Erythroblast (primary cell): Measurements from ENCODE around the gene STAT3.
A peak's percentile ranks its signal among the peaks of the same experiment; 100 is the strongest.

Source experiments
- DNase-seq, 2 experiments: peaks; one replicate each; lab custom pipeline; 2025; lab: John Stamatoyannopoulos, UW
- GATA1 ChIP-seq: IDR thresholded peaks from 2 replicates; pipeline ENCODE4 v1.6.1; 2011; ENCODE audit warnings: low read depth, mild to moderate bottlenecking, control low read depth, low read length, moderate library complexity
- POLR2A ChIP-seq: IDR thresholded peaks from 2 replicates; pipeline ENCODE4 v1.6.1; 2011; ENCODE audit warnings: mild to moderate bottlenecking, low read length

STAT3 gene

GRCh38 chr17:42362245-42362961, 25.8 kb downstream of the STAT3 start:
- DNase-seq: no peak
- no peak for TF ChIP-seq GATA1
- no peak for TF ChIP-seq POLR2A

GRCh38 chr17:42361781-42362186, 26.5 kb downstream of the STAT3 start:
- TF ChIP-seq GATA1 (no peak), POLR2A (no peak)
- no peak for DNase-seq

GRCh38 chr17:42360388-42360787, 27.9 kb downstream of the STAT3 start:
- peak in 1 of 2 experiments; percentile 16 for DNase-seq

GRCh38 chr17:42359133-42359532, 29.1 kb downstream of the STAT3 start:
- DNase-seq: no peak
- TF ChIP-seq POLR2A: no peak
- no peak for TF ChIP-seq GATA1

GRCh38 chr17:42358434-42358833, 29.8 kb downstream of the STAT3 start:
- DNase-seq: no peak
- TF ChIP-seq GATA1: no peak

GRCh38 chr17:42354956-42355843, 33.0 kb downstream of the STAT3 start:
- no peak for TF ChIP-seq POLR2A
- no peak for TF ChIP-seq GATA1
- no peak for DNase-seq

- TF ChIP-seq POLR2A (no peak), GATA1 (no peak)
- DNase-seq: no peak
These were observed 40.1 kb downstream of the STAT3 start for GRCh38 chr17:42348104-42348503.

- no peak for DNase-seq
- TF ChIP-seq POLR2A: no peak
- no peak for TF ChIP-seq GATA1
These were observed 40.6 kb downstream of the STAT3 start for GRCh38 chr17:42347606-42348005.

GRCh38 chr17:42347198-42347597, 41.0 kb downstream of the STAT3 start:
- DNase-seq: peak in 1 of 2 experiments; percentile 25
- TF ChIP-seq GATA1 (no peak), POLR2A (no peak)

- no peak for TF ChIP-seq GATA1
- no peak for TF ChIP-seq POLR2A
- DNase-seq: no peak
These were observed 41.8 kb downstream of the STAT3 start for GRCh38 chr17:42346481-42346880.

GRCh38 chr17:42345396-42346073, 42.7 kb downstream of the STAT3 start:
- TF ChIP-seq GATA1: no peak
- no peak for TF ChIP-seq POLR2A

GRCh38 chr17:42342242-42343008, 45.8 kb downstream of the STAT3 start:
- no peak for TF ChIP-seq POLR2A
- TF ChIP-seq GATA1: no peak
- DNase-seq: peak; percentile 37 to 54

More at GRCh38 chr17:42345396-42346073, 42.7 kb downstream of the STAT3 start:
- no peak for DNase-seq

GRCh38 chr17:42341568-42341967, 46.7 kb downstream of the STAT3 start:
- TF ChIP-seq POLR2A (no peak), GATA1 (no peak)
- no peak for DNase-seq
